HCEC 1CT (cell line): ENCODE measurements around the gene TDO2.
"Not testable (repeated sequence)": the region's sequence is repeated elsewhere in the genome, so short reads cannot be mapped to it uniquely, and the experiment has no call there.

Source experiments
- DNase-seq: peaks from one replicate; pipeline ENCODE4 v3.0.0-alpha.2; 2017

The TDO2 gene

DNA sequence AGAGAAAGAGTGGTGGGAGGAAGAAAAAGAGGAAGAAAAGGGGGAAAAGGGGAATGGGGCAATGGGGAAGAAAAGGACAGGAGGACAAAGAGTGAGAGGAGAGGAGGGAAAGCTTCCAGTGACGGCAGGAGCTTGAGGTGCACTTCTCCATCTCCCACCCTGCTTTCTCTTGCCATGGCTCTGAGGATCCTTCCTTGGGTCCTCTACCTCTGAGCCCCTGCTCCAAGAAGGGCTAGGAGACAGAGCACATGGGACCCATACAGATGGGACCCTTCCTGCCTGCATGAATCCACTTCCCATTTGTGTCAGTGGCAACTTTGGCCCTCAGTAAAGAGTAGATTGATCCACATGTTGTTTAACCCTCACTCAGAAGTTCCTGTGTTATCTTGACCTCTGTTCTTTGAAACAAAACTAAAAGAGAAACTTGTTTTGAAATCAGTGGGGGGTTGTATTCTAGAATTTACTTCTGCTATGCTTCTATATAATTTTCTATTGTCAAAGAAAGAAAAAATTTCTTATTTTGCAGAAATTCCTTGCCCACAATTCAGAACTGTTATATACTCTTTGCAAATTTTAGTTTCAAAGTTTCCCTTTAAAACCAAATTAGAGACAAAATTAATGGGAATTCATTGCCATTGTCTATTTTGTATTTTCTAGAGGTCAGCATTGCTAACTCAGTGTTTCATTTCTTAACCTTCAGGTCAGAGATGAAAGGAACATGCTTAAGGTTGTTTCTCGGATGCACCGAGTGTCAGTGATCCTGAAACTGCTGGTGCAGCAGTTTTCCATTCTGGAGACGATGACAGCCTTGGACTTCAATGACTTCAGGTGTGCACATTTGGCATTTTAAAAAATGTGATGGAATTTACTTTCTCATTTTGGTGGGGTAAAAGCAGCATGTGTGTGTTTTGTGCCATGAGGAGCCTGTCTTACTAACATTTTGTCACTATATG lies 5.0 kb downstream of the TDO2 start:
- DNase-seq = no peak

DNA sequence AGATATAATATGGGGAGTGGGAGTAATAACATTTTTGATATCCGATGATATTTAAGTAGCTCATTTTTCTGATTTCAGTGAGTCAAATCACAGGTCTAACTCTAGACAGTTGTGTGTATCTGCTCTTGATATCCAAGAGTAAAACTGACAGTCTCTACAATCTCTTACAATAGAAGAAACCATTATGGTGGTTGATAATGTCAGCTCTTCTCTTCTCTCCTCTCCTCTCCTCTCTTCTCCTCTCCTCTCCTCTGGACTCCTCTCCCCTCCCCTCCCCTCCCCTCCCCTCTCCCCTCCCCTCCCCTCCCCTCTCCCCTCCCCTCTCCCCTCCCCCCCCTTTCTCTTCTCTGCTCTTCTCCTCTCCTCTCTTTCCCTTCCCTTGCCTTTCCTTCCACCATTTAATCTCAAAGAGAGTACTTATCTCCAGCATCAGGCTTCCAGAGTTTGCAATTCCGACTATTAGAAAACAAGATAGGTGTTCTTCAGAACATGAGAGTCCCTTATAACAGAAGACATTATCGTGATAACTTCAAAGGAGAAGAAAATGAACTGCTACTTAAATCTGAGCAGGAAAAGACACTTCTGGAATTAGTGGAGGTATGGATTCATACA lies 6.2 kb downstream of the TDO2 start:
- DNase-seq = no peak

GRCh38 chr4:155911905-155912304 lies 8.4 kb downstream of the TDO2 start:
- DNase-seq = no peak

DNA sequence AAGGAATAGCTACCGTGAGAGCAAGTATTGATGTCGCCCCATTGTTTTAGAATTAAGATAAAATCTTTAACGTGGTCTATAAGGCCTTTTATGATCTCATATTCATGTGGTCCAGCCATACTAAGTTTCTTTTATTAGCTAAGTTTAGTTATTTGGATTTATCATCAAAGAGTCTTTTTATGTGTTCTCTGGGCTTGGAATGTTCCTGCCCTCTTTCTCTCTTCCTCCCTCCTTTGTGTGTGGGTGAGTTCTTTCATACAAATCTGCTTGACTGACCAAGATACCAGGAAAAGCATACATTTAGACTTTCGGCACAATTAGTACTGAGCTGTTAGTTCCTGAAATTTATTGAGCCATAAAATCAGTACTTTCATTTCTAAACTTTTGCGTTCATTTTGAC lies 11.3 kb downstream of the TDO2 start:
- no peak for DNase-seq

DNA sequence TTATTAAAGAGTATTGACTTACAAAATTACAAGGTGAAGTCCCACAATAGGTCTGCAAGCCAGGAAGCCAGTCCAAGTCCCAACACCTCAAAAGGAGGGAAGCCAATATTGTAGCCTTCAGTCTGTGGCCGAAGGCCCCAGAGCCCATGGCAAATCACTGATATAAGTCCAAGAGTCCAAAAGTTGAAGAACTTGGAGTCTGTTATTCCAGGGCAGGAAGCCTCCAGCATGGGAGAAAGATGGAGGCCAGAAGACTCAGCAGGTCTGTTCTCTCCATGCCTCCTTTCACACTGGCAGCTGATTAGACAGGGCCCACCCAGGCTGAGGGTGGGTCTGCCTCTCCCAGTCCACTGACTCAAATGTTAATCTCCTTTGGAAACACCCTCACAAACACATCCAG lies 18.1 kb downstream of the TDO2 start:
- DNase-seq = no peak

GRCh38 chr4:155924637-155925036 lies 21.1 kb downstream of the TDO2 start:
- no peak for DNase-seq

DNA sequence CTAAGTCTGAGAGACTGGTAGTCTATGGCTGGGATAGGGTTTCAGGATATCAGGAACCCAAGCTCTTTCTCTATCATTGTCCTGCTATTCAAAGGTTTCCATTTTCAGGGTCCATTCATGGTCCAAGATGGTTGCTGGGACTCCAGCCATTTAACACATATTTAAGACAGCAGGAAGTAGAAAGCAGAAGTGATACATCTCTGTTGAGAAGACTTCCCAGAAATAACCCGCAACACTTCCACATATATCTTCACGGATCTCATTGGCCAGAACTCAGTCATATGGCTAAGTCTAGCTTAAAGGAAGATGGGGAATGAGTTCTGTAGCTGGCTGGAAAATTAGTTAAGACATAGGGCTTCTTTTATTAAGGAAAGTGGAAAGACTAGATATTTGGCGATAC lies 26.3 kb downstream of the TDO2 start:
- DNase-seq = no peak

GRCh38 chr4:155930330-155930729 lies 26.8 kb downstream of the TDO2 start:
- DNase-seq = no peak

DNA sequence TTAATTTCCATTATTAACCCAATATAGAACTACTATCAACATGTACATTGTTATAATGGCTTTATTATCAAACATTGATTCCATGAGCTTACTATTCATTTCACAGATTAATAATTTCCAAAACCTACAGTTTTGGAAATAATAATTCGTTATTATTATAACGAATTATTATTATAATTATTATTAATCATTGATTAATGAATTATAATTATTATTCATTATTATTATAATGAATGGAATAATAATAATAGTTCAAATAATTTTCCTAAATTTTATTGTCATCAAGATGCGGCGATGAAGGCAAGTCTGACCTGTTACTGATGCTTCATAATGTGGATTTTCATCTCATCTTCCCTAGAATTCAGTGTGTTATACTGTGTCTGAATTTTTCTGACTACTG lies 28.1 kb downstream of the TDO2 start:
- no peak for DNase-seq

DNA sequence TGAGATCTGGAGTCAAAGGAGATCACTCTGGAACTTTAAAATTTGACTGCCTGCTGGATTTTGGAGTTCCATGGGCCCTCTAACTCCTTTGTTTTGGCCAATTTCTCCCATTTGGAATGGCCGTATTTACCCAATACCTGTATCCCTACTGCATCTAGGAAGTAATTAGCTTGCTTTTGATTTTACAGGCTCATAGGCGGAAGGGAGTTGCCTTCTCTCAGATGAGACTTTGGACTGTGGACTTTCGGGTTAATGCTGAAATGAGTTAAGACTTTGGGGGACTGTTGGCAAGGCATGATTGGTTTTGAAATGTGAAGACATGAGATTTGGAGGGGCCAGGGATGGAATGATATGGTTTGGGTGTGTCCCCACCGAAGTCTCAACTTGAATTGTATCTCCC lies 31.1 kb downstream of the TDO2 start:
- DNase-seq = not testable (repeated sequence)

DNA sequence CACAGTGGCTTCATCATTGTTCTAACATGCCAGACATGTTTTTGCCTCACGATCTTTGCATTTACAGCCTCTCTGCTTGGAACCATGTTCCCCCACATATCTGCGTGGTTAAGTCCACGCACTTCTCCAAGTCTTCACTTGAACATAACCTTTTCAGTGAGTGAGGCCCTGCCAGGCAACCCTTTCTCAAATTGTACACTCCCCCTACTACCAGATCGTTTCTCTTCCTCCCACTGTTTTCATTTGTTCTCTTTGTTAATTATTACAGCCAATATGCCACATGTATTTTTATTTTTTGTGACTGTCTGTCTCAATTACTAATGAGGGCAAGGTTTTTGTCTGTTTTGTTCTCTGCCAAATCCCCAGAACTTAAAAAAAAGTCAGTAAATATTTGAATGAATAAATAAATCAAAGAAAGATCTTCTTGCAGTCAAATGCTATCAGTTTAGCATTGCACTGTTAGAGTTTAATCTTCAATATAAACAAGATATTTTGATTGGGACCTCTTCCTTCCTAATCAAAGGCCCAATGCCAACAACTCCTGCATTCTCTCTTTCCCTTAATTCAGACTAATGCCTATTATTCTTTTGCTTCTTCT lies 32.0 kb downstream of the TDO2 start:
- DNase-seq = no peak

- DNase-seq = no peak
Observed at GRCh38 chr4:155941085-155941790, 37.7 kb downstream of the TDO2 start.

DNA sequence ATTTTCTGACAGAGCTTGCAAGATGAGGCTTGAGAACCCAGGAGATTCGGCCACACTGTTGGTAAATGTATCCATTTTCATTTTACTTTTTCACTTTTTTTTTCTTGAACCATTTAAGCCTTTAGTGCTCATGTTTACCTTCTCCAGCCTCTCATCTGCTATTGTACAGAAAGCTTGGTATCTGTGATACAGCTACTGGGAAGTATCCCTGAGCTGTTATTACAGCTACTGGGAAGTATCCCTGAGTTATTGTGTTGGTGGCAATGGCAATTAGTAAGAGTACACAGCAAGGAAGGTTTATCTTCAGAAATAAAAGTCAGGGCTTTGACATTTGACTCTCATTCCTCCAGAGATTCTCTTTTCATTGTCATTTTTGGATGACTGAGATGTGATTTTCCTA lies 38.3 kb downstream of the TDO2 start:
- DNase-seq = no peak

DNA sequence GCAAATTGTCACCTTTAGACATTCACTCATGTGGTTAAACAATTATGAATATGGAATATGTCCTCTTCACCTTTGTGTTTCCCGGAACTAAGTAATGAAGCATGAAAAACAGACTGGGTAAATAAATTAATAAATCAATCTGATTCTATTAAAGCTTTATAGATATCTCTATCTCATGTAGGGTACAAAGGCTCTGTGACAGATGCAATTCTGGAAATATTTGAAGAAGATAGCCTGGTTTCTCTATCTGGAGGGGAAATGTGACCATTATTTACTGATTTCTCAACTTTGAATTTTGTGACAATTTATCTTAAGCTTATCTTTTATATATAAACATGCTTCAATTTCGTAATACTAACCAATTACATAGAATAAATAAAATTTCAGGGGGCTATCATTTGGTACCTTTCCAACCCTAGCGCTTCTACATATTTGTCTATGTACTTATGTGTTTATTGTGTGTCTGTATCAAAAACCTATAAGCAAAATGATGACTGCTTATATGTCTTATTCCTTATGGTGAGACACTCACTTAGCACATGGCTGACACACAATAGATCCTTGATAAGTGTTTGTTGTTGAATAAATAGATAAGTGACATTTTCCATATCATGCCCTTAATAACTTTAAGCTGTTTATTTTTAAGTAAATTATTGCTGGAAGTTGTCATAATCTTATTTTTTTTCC lies 40.3 kb downstream of the TDO2 start:
- no peak for DNase-seq

DNA sequence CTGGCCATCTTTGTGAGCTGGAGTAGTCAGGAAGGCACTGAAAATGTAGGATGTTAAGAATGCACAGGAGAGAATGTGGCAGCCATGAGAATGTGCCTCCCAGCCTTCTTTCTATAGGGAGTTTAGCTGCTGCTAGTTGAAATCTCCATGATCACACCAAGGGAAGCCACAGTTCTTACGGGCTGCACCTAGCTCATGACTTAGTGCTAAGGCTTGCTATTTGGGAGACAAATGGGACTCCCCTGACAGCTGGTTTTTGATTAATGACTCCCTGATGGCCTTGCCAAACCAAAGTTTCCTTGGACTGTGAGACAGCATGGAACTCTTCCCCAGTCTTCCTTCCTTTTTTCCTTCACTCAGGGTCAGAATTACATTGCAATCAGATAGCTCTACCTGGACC lies 41.0 kb downstream of the TDO2 start:
- DNase-seq = no peak

DNA sequence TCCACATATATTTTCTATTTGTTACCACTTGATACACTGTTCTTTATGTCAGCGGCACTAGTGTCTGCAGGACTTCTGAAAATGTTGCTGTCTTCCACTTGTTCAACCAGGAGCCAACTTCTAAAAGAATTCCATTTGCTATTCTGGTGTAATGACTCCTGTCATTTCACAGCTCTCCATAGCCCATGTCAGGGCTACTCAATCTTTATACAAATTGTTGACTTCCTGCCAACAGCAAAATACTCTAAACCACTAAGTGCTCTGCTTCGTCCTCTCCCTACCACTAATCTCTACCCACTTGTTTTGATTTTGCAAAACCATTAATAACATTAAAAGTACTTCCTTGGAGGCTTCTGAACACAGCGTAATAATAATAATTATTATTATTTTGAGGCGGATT lies 43.0 kb downstream of the TDO2 start:
- DNase-seq = no peak

- DNase-seq = no peak
Observed at GRCh38 chr4:155948541-155948940, 45.0 kb downstream of the TDO2 start.

DNA sequence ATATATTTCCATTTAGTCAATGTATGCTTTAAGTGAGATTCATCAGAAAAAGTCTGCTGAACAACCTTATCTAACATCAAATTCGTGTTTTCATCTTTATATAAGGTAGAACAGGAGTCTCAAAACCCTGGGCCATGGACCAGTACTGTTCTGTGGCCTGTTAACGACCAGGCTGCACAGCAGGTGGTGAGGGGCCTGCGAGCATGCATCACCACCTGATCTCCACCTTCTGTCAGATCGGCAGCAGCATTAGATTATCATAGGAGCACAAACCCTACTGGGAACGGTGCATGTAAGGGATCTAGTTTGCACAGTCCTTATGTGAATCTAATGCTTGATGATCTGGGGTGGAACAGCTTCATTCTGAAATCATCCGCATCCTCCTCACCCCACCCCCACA lies 47.0 kb downstream of the TDO2 start:
- DNase-seq = no peak

DNA sequence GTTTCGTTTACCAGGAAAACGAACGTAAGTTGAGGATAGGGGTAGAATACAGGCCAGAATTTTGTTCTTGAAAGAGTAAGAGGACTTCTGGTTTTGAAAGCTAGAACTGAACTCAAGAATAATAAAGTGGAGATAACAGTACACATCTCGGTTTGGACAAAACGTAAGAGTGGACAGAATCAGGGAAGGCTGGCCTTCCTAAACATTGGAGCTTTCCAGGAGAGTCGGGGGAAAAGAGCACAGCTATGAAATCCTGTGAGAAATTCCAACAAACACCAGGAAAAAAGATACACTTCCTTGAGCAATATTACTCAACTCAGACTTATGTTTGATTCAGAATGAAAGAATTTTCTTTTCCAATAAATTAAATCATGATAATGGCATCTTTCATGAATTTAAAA lies 49.0 kb downstream of the TDO2 start:
- DNase-seq = peak; percentile 40

DNA sequence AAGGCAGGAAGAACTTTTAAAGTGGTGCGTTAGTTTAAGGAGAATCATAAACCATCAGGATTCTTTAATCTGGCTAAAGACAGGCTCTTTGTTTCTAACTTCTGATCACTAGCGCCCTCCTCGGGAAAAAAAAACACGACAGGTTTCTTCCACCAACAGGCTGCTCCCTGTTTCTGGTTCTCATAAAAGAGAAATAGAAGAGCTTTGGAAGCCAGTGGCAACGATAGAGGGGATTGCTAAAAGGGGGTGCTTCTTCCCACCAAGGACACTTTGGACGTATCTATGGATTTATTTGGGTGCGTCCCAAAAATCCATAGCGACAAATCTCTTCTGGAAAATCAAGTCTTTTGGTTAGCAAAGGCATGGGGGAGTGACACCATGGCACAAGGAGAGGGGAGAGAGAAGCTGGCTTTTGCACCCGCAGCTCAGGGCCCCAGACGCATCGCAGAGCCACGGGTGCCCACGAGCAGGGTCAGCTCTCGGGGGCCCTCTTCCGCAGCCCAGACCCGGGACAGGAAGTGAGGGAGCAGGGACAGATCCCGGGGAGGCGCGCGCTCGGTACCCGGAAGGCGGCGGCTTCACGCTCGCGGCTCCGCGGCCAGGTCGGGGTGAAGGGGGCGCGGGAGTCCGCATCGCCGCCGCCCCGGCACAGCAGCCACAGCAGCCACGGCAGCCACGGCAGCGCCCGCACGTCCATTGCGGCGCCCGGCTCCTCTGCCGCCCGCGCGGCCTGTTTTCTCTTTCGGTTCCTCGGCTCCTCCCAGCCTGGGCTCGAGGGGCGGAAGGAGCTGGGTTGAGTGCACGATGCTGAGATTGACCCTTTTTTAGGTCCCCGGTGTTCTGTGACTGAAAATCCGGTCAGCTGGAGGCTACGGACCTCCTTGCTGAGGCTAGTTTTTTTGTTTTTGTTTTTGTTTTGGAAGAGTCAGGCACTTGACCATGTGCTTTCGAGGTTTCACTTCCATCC lies 49.9 kb downstream of the TDO2 start, which contains the start of gene CTSO:
CTSO (minus strand) TSS at position 716 of the 967 bp plus-strand sequence; CDS start at position 697, 19 bp downstream.
- peak; percentile 65 for DNase-seq

- DNase-seq = no peak
Observed at GRCh38 chr4:155954118-155954685, 50.7 kb downstream of the TDO2 start.
